ENCODE measurements around the gene ATP5F1D. TPM values are rescaled to one million over a fixed set of nuclear protein-coding genes. Genes with fewer than 3 reads are reported as not detected.
A peak's percentile ranks its signal among the peaks of the same experiment; 100 is the strongest.

Gene ATP5F1D
- total RNA-seq, 1 experiment from 2014 or later, result 157 TPM

DNA sequence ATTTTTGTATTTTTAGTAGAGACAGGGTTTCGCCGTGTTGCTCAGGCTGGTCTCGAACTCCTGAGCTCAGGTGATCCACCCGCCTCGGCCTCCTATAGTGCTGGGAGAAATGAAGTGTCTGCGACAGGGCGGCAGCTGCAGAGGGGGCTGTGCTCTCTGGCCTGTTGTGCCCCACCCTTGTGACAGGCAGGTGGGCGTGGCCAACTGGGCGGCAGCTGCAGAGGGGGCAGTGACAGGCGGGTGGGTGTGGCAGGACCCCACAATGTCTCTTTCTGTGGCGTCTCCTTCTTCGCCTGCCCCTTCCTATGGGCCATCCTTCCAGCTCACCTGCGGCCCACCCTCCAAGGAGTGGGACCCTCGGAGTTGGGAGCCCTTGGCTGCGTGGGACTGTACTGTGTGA is 24.2 kb upstream of the ATP5F1D start:
- no peaks in the 10 kb centered on the region for H3K9me3 ChIP-seq (ENCODE audit: insufficient read depth, low read depth)
- H2AFZ ChIP-seq, result no peak overlapping the region
- intact Hi-C loops (cut with micrococcal nuclease; ENCODE audit: unreplicated experiment), result no loop called here
- peak overlapping the region; percentile 78; the same call in 1 of the 2 replicates for H3K27ac ChIP-seq
- CTCF ChIA-PET, result interaction anchor here (0.6 to 0.8 kb wide), 2 partner anchors 139 to 1602 kb away, joined by 3 to 4 read pairs; no protein-coding TSS in a partner anchor
- TF ChIP-seq EZH2 (IDR thresholded peaks at IDR 0.05; ENCODE audit: low read depth), result no peak
- TF ChIP-seq, protein P1, sequence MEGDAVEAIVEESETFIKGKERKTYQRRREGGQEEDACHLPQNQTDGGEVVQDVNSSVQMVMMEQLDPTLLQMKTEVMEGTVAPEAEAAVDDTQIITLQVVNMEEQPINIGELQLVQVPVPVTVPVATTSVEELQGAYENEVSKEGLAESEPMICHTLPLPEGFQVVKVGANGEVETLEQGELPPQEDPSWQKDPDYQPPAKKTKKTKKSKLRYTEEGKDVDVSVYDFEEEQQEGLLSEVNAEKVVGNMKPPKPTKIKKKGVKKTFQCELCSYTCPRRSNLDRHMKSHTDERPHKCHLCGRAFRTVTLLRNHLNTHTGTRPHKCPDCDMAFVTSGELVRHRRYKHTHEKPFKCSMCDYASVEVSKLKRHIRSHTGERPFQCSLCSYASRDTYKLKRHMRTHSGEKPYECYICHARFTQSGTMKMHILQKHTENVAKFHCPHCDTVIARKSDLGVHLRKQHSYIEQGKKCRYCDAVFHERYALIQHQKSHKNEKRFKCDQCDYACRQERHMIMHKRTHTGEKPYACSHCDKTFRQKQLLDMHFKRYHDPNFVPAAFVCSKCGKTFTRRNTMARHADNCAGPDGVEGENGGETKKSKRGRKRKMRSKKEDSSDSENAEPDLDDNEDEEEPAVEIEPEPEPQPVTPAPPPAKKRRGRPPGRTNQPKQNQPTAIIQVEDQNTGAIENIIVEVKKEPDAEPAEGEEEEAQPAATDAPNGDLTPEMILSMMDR (conservative IDR thresholded peaks at IDR 0.05), result no peak
- H3K4me1 ChIP-seq (replicated peaks; ENCODE audit: insufficient read depth), result peaks cover 31% of the 10 kb centered on the region
- H3K79me2 ChIP-seq (ENCODE audit: low read depth), result peaks cover 54% of the 10 kb centered on the region
- DNase-seq, result no peak
- H3K4me3 ChIP-seq, result no peak overlapping the region
- H3K36me3 ChIP-seq (ENCODE audit: low read depth), result no peaks in the 10 kb centered on the region
- H3F3A ChIP-seq (ENCODE audit: insufficient read depth, low read depth), result peaks cover 25% of the 10 kb centered on the region
- H3K9me2 ChIP-seq (ENCODE audit: insufficient read depth), result no peaks in the 10 kb centered on the region
- no peak overlapping the region for H3K4me2 ChIP-seq
- POLR2A ChIA-PET (ENCODE audit: unreplicated experiment), result no interaction called here
- H3K27me3 ChIP-seq (ENCODE audit: insufficient read depth, low read depth), result no peaks in the 10 kb centered on the region
- BruUV-seq (replicated peaks), result no TSS peak
- peaks cover 24% of the 10 kb centered on the region; the same call in 1 of the 2 replicates for H4K20me1 ChIP-seq (ENCODE audit: insufficient read depth)

DNA sequence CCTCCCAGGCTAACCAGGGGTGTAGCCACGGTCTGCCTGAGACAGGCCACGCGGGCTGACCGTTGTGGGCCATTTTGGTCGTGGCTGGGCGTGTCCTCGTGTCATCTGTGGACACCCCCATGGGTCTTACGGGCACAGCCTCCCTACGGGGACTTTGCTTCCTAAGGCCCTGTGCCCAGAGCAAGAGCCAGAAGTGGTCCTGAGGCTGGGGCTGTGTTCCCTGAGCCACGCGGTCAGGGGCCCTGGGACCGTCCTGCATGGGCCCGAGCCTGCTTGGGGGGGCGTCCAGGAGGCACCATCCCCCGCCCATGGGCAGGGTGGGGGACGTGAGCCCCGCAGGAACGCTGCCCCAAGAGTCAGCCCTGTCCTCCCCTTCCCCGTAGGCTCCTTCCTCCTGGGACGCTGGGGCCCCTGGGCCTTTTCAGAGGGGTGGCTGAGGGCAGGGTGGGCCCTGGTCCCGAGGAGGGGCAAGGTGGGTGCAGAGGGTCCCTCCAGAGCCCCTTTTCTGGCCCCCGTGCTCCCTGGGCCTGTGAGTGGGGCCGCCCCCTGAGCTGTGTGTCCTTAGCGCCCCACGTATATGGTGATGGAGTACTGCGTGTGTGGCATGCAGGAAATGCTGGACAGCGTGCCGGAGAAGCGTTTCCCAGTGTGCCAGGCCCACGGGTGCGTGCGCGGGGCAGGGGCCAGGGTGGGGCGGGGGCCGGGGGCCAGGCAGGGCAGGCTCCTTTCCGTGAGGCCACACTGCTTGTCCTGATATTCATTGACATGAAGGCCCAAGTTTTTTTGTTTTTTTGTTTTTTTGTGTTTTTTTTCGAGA is 22.6 kb upstream of the ATP5F1D start:
- TF ChIP-seq, protein P1 (conservative IDR thresholded peaks at IDR 0.05), result no peak
- no peak for TF ChIP-seq EZH2 (IDR thresholded peaks at IDR 0.05; ENCODE audit: low read depth)
- Histone ChIP-seq H2AFZ (no peak overlapping the region), H3K4me1 (replicated peaks; ENCODE audit: insufficient read depth) (peaks cover 31% of the 10 kb centered on the region), H3K9me2 (ENCODE audit: insufficient read depth) (no peaks in the 10 kb centered on the region), H3F3A (ENCODE audit: insufficient read depth, low read depth) (peaks cover 21% of the 10 kb centered on the region), H3K36me3 (ENCODE audit: low read depth) (no peaks in the 10 kb centered on the region), H3K79me2 (ENCODE audit: low read depth) (peaks cover 40% of the 10 kb centered on the region), H3K4me3 (no peak overlapping the region), H3K27me3 (ENCODE audit: insufficient read depth, low read depth) (no peaks in the 10 kb centered on the region), H4K20me1 (ENCODE audit: insufficient read depth) (peaks cover 29% of the 10 kb centered on the region; the same call in 1 of the 2 replicates), H3K27ac (no peak overlapping the region), H3K9me3 (ENCODE audit: insufficient read depth, low read depth) (no peaks in the 10 kb centered on the region), H3K4me2 (no peak overlapping the region)
- DNase-seq, result no peak
- intact Hi-C loops (cut with micrococcal nuclease; ENCODE audit: unreplicated experiment), result no loop called here
- CTCF ChIA-PET, result no interaction called here
- POLR2A ChIA-PET (ENCODE audit: unreplicated experiment), result interaction anchor here (0.6 kb wide), 1 partner anchor 124 kb away, joined by 11 read pairs; no protein-coding TSS in a partner anchor
- BruUV-seq (replicated peaks), result no TSS peak

DNA sequence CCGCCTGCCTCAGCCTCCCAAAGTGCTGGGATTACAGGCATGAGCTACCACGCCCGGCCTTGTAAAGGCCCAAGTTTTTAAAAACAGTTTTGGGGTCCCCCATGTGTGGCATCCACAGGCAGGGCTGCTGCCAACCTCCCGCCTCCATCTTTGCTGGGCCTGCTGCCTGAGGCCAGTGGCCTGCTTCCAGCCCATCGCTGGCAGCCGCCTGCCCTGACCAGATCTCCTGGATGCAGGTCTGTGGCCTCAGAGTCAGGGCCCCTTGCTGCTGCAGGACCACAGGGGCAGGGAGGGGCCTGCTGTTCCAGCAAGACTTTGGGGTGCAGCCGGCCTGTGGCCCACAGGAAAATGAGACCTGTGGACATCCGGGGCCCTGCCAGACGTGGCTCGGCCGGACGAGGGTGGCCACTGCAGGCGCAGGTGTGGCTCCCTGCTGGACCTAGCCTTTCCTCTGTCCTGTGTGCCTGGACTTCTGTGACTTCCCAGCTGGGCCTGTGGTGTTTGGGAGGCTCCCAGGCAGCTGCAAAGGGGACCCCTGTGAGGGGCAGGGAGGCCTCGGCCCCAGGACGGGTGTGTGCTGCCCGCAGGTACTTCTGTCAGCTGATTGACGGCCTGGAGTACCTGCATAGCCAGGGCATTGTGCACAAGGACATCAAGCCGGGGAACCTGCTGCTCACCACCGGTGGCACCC is 21.6 kb upstream of the ATP5F1D start:
- no TSS peak for BruUV-seq (replicated peaks)
- Histone ChIP-seq H2AFZ (no peak overlapping the region), H4K20me1 (ENCODE audit: insufficient read depth) (peaks cover 29% of the 10 kb centered on the region; the same call in 1 of the 2 replicates), H3K36me3 (ENCODE audit: low read depth) (no peaks in the 10 kb centered on the region), H3K4me3 (no peak overlapping the region), H3K27me3 (ENCODE audit: insufficient read depth, low read depth) (no peaks in the 10 kb centered on the region), H3F3A (ENCODE audit: insufficient read depth, low read depth) (peaks cover 18% of the 10 kb centered on the region), H3K4me1 (replicated peaks; ENCODE audit: insufficient read depth) (peaks cover 22% of the 10 kb centered on the region), H3K9me3 (ENCODE audit: insufficient read depth, low read depth) (no peaks in the 10 kb centered on the region), H3K27ac (no peak overlapping the region), H3K9me2 (ENCODE audit: insufficient read depth) (no peaks in the 10 kb centered on the region), H3K79me2 (ENCODE audit: low read depth) (peaks cover 30% of the 10 kb centered on the region), H3K4me2 (no peak overlapping the region)
- ChIA-PET POLR2A (ENCODE audit: unreplicated experiment) (no interaction called here), CTCF (no interaction called here)
- DNase-seq, result no peak
- intact Hi-C loops (cut with micrococcal nuclease; ENCODE audit: unreplicated experiment), result no loop called here
- TF ChIP-seq, protein P1 (conservative IDR thresholded peaks at IDR 0.05), result no peak
- no peak for TF ChIP-seq EZH2 (IDR thresholded peaks at IDR 0.05; ENCODE audit: low read depth)
